ENCODE results near the gene FFAR3. TPM values are rescaled to one million over a fixed set of nuclear protein-coding genes. Genes with fewer than 3 reads are reported as not detected.

Gene FFAR3
- total and polyA plus RNA-seq, 2 of the 8 experiments (the other 6 are each of a cell fraction or from before 2014, with no cell fraction given): not detected

DNA sequence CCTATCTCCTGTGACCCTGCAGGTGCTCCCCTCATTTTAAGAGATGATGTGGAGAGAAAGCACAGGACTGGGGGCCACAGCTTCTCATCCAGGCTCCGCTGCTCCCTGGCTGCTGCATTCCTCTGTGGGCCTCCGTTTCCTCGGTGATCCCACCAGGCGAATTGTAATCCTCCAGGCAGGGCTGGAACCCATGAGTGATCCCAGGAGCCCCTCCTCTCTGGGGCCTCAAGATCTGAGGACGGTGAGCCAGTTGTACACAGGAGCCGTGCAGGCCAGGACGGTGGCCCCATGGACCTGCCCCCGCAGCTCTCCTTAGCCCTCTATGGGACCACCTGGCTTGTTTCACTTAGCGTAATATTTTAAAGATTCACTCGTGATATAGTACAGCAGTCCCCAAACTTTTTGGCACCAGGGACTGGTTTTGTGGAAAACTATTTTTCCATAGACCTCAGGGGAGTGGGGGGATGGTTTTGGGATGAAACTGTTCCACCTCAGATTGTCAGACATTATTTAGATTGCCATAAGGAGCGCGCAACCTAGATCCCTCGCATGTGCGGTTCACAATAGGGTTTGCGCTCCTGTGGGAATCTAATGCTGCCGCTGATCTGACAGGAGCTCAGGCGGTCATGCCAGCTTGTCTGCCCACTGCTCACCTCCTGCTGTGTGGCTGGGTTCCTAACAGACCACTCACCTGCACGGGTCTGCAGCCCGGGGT is 5.6 kb downstream of the FFAR3 start:
- Histone ChIP-seq H2AK5ac (ENCODE audit: low read depth, low read length) (no peak overlapping the region), H3K4me1 (replicated peaks in 1 of 4; ENCODE audit: control insufficient read depth in 3 of 4, insufficient read depth in 4 of 4, low read length in 3 of 4) (no peaks in the 10 kb centered on the region), H3K9ac (replicated peaks in 1 of 4; ENCODE audit: extremely low read depth in 1 of 4, low read depth in 3 of 4, low read length in 3 of 4) (no peak overlapping the region), H3K14ac (ENCODE audit: insufficient read length) (no peak overlapping the region), H3K56ac (replicated peaks; ENCODE audit: insufficient read length, low read depth, low read length) (no peak overlapping the region), H3K9me3 (ENCODE audit: insufficient read depth in 2 of 2, low read depth in 1 of 2, low read length in 1 of 2) (no peaks in the 10 kb centered on the region), H3K36me3 (ENCODE audit: control insufficient read depth in 2 of 4, insufficient read depth in 4 of 4, low read length in 3 of 4) (no peaks in the 10 kb centered on the region), H2BK5ac (ENCODE audit: low read depth, low read length) (no peak overlapping the region), H3K4me3 (ENCODE audit: extremely low read depth in 1 of 4, insufficient read depth in 2 of 4, low read depth in 3 of 4, low read length in 4 of 4) (no peak overlapping the region), H3K79me2 (ENCODE audit: control insufficient read depth in 1 of 2, insufficient read depth in 2 of 2, low read length in 2 of 2) (no peaks in the 10 kb centered on the region), H2BK120ac (replicated peaks; ENCODE audit: low read depth, low read length) (no peak overlapping the region), H3K23ac (ENCODE audit: insufficient read length) (no peak overlapping the region), H3K79me1 (ENCODE audit: low read depth, low read length) (no peaks in the 10 kb centered on the region), H2BK20ac (ENCODE audit: low read length) (no peak overlapping the region), H3K27me3 (replicated peaks in 1 of 4; ENCODE audit: control insufficient read depth in 3 of 4, extremely low read depth in 1 of 4, insufficient read depth in 3 of 4, low read length in 3 of 4) (no peaks in the 10 kb centered on the region), H3K27ac (ENCODE audit: low read depth, low read length) (no peak overlapping the region), H2BK15ac (ENCODE audit: low read length) (no peak overlapping the region), H4K5ac (ENCODE audit: insufficient read length, low read depth, low read length) (no peak overlapping the region), H3K4ac (replicated peaks; ENCODE audit: insufficient read length, low read depth, low read length) (no peak overlapping the region), H4K8ac (ENCODE audit: extremely low read depth, insufficient read depth, low read length) (no peak overlapping the region; the same call in 1 of the 2 replicates), H3K4me2 (ENCODE audit: insufficient read depth in 1 of 2, low read depth in 2 of 2, low read length in 2 of 2) (no peak overlapping the region), H4K91ac (replicated peaks; ENCODE audit: insufficient read length, low read length) (no peak overlapping the region), H2BK12ac (ENCODE audit: low read depth, low read length) (no peak overlapping the region), H2AFZ (ENCODE audit: low read length) (no peak overlapping the region), H4K20me1 (replicated peaks in 1 of 2; ENCODE audit: control insufficient read depth in 1 of 2, insufficient read depth in 2 of 2, low read length in 2 of 2) (no peaks in the 10 kb centered on the region), H3K18ac (ENCODE audit: extremely low read depth, low read length) (no peak overlapping the region), H3K23me2 (ENCODE audit: low read depth, low read length) (no peaks in the 10 kb centered on the region)
- no peak for FAIRE-seq
- no peak for DNase-seq (ENCODE audit: low read depth in 1 of 2, low spot score in 2 of 2)
- WGBS, 2 experiments (ENCODE audit: extremely low coverage in 1 of 2, insufficient coverage in 1 of 2, insufficient read length in 1 of 2, insufficient replicate concordance in 2 of 2, low coverage in 1 of 2, low lambda C conversion rate in 2 of 2, missing lambda C conversion rate in 1 of 2): 80% methylated on average over 6 of the region's 19 CpGs; no CpG with 5 or more reads in 1 of the 2 experiments
- POLR2A ChIA-PET (ENCODE audit: partially characterized antibody): interaction anchor here (0.7 kb wide), 1 partner anchor 133 kb away, joined by 3 read pairs; no protein-coding TSS in a partner anchor
- CTCF ChIA-PET (ENCODE audit: partially characterized antibody): interaction anchor here (1.2 kb wide), 1 partner anchor 12 kb away, joined by 3 read pairs; no protein-coding TSS in a partner anchor
- TF ChIP-seq ZNF274 (IDR thresholded peaks at IDR 0.05; ENCODE audit: borderline replicate concordance, extremely low read depth, low read length) (no peak), SP1 (IDR thresholded peaks at IDR 0.05; ENCODE audit: low read depth, low read length) (no peak), HDAC6 (IDR thresholded peaks at IDR 0.05; ENCODE audit: low read depth, low read length) (no peak), BCL11A (IDR thresholded peaks at IDR 0.05; ENCODE audit: low read depth in 2 of 2, low read length in 2 of 2) (no peak), KDM1A (IDR thresholded peaks at IDR 0.05; ENCODE audit: borderline replicate concordance, low read length) (no peak), CREB1 (IDR thresholded peaks at IDR 0.05) (no peak), RBBP5 (IDR thresholded peaks at IDR 0.05; ENCODE audit: borderline replicate concordance, low read depth, low read length) (no peak), POLR2A (IDR thresholded peaks at IDR 0.05; ENCODE audit: control extremely low read depth in 1 of 2, low read depth in 2 of 2, low read length in 2 of 2) (no peak), NRF1 (IDR thresholded peaks at IDR 0.05; ENCODE audit: low read depth, low read length) (no peak)
- TF ChIP-seq, protein P1, sequence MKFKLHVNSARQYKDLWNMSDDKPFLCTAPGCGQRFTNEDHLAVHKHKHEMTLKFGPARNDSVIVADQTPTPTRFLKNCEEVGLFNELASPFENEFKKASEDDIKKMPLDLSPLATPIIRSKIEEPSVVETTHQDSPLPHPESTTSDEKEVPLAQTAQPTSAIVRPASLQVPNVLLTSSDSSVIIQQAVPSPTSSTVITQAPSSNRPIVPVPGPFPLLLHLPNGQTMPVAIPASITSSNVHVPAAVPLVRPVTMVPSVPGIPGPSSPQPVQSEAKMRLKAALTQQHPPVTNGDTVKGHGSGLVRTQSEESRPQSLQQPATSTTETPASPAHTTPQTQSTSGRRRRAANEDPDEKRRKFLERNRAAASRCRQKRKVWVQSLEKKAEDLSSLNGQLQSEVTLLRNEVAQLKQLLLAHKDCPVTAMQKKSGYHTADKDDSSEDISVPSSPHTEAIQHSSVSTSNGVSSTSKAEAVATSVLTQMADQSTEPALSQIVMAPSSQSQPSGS (IDR thresholded peaks at IDR 0.05; ENCODE audit: low read length): no peak
- TF ChIP-seq, protein P2, sequence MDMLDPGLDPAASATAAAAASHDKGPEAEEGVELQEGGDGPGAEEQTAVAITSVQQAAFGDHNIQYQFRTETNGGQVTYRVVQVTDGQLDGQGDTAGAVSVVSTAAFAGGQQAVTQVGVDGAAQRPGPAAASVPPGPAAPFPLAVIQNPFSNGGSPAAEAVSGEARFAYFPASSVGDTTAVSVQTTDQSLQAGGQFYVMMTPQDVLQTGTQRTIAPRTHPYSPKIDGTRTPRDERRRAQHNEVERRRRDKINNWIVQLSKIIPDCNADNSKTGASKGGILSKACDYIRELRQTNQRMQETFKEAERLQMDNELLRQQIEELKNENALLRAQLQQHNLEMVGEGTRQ (IDR thresholded peaks at IDR 0.05; ENCODE audit: low read length): no peak

All from H1 (cell line).